ENCODE measurements around the gene TRNT1.

TRNT1 gene

DNA sequence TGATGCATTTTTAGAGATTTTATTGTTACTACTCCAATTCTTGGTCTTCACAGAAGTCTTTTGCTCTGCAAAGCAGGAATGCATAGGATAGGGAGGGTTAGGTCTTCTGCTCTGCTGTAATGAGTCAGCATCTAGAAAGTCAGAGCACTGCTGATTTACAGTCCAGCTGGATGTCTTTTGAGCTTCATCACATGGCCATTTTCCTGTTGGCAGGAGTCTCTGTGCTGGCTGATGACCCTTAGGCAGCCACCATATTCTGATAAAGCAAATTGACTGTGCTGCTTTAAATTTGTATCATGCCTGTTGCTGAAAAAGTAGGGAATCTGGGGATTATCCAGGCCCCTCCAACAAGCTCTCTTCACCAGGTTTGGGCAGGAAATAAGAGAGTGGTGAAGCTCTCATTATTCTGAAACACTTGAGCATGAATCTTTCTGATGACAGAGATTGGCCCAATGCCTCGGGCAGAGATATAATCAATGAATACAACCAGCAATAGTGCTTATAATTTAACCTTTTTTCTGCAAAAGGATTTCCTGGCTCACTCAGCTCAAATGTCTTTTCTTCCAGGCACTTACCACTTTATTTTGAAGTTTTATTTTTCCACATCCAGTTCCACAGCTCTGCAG lies 62.5 kb downstream of the TRNT1 start:
- TF ChIP-seq, protein P1, sequence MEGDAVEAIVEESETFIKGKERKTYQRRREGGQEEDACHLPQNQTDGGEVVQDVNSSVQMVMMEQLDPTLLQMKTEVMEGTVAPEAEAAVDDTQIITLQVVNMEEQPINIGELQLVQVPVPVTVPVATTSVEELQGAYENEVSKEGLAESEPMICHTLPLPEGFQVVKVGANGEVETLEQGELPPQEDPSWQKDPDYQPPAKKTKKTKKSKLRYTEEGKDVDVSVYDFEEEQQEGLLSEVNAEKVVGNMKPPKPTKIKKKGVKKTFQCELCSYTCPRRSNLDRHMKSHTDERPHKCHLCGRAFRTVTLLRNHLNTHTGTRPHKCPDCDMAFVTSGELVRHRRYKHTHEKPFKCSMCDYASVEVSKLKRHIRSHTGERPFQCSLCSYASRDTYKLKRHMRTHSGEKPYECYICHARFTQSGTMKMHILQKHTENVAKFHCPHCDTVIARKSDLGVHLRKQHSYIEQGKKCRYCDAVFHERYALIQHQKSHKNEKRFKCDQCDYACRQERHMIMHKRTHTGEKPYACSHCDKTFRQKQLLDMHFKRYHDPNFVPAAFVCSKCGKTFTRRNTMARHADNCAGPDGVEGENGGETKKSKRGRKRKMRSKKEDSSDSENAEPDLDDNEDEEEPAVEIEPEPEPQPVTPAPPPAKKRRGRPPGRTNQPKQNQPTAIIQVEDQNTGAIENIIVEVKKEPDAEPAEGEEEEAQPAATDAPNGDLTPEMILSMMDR (IDR thresholded peaks at IDR 0.05; ENCODE audit: low read depth, low read length, missing control alignments) = no peak
- no peak overlapping the region for H3K4me3 ChIP-seq (ENCODE audit: low read depth, low read length)
- no peak for DNase-seq (ENCODE audit: low read depth)

DNA sequence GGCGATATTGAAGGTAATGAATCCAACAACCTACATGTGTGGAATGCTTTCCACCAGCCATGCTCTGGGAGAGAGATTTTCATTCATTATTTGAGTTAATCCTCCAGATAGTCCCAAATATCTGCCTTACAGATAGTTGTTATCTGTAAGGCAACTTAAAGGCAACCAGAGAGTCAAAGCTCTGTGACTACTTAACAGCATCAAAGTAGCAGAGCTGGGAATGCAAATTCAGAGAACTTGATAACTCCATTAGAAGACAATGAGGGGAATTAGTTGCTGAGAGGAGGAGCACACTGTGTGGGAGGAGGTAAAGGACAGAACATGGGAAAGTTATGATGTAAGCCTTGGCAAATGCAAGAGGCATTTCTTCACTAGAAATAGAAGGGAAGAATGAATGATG lies 63.2 kb downstream of the TRNT1 start:
- no peak for DNase-seq (ENCODE audit: low read depth)
- H3K4me3 ChIP-seq (ENCODE audit: low read depth, low read length) = no peak overlapping the region
- TF ChIP-seq, protein P1 (IDR thresholded peaks at IDR 0.05; ENCODE audit: low read depth, low read length, missing control alignments) = no peak

DNA sequence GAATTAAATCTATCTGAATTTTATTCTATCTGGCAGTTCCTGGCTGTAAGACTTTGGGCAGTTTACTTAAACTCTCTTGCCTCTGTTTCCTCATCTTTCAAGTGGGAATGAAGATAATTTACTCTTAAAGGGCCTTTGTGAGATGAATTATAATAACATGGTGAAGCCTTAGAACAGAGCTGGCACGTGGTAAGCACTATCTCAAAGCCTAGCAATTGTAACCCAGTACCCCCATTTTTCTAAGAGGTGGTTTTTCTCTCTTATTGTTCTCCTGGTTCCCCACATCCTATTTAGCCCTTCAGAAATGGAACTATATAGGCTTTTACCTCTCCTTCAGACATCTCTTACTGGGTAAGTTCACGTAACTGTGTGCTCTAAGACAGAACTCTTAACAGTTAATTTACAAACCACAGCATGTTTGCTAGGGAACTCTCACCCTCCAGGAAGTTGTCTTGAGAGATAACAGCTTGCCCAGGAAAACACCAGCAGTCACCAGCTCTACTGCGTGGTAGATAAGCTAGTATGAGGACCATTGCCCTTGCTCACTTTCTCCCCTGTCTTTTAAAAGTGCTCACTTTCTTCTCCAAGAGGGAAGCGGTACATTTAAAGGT lies 65.0 kb downstream of the TRNT1 start:
- TF ChIP-seq, protein P1 (IDR thresholded peaks at IDR 0.05; ENCODE audit: low read depth, low read length, missing control alignments) = no peak
- H3K4me3 ChIP-seq (ENCODE audit: low read depth, low read length) = no peak overlapping the region
- no peak for DNase-seq (ENCODE audit: low read depth)

DNA sequence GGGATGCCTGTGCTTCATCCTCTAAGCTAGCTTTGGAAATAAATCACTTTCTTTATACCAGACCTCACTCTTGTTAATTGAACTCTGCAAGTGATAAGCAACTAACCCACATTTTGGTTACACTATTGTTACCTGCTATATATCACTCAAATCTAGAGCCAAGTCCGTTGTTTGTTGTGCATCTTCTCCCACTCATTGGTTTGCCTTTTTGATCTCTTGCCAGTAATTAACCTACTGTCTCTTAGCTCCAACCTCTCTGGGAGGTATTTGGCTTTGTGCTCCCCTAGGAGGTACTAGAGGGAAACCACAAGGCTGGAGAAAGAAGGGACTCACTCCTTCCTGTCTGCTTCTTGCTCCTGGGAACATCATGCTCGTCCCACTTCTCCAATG lies 65.5 kb downstream of the TRNT1 start:
- H3K4me3 ChIP-seq (ENCODE audit: low read depth, low read length) = no peak overlapping the region
- no peak for DNase-seq (ENCODE audit: low read depth)

DNA sequence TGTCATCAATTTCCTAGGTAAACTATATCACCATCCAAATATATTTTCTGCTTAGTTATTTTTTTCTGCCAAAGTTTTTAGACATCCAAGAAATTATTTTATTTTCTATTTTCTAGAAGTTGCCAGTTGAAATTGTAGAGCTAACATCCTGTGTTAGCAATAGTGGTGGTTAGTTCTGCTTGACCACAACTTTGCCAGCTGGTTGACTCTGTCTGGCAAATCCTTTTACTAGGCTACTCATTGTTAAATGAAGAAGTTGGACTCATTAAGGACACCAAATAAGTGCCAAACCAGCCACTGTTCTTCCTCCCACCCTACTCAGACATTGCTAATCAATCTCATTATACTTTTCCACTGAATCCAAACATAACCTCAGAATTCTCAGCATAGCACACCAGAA lies 68.1 kb downstream of the TRNT1 start:
- TF ChIP-seq, protein P1 (IDR thresholded peaks at IDR 0.05; ENCODE audit: low read depth, low read length, missing control alignments) = no peak
- no peak for DNase-seq (ENCODE audit: low read depth)

More for the DNA sequence above, 65.5 kb downstream of the TRNT1 start:
- TF ChIP-seq, protein P1 (IDR thresholded peaks at IDR 0.05; ENCODE audit: low read depth, low read length, missing control alignments) = no peak

DNA sequence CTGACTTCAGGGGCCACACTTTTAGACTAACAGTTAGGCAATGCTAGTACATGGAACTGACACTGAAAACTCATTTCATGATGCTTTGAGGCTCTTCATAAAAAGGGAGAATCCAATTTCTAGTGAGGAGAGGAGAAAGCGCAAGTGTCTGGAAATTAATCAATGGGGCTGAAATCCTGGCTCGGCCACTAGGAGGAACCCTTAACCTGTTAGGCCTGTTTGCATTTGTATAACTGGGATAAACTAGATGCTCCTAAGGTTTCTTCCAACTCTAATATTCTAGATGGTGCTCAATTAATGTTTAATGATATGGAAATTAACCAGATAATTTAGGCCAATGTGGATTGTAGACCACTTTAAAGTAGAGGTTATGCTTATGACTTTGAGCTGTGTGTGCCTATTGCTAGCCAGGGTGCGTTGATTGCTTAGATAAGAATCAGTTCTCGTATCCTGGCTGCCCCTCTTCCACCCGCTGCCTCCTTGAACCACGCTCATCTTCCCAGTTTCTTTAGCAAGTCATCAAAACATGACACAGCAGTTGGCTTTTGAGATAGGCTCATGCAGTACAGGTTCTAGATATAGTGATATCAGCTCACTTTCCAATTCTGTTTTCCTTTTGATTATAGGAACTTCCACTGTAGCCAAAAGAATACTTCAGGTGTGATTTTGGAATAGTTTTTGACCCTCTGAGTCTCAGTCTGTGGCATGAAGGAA lies 69.6 kb downstream of the TRNT1 start:
- H3K4me3 ChIP-seq (ENCODE audit: low read depth, low read length) = no peak overlapping the region
- TF ChIP-seq, protein P1 (IDR thresholded peaks at IDR 0.05; ENCODE audit: low read depth, low read length, missing control alignments) = peak; percentile 58
- DNase-seq (ENCODE audit: low read depth) = no peak

More for the DNA sequence above, 68.1 kb downstream of the TRNT1 start:
- no peak overlapping the region for H3K4me3 ChIP-seq (ENCODE audit: low read depth, low read length)

Measured in GM12864 (cell line).